Peyer's patch (tissue), 4 donors: ENCODE results near the gene TAAR5. TPM values are rescaled to one million over a fixed set of nuclear protein-coding genes. Genes with fewer than 3 reads are reported as not detected.
"Not testable (repeated sequence)": the region's sequence is repeated elsewhere in the genome, so short reads cannot be mapped to it uniquely, and the experiment has no call there.

Source experiments
- DNase-seq, 3 donors: peaks; one replicate each; pipeline ENCODE4 v3.0.0-alpha.2; 2017 to 2019
- H3K27ac ChIP-seq, 4 donors: fragments of 200-600 bp; sonication (generic); one replicate each; pipeline ENCODE4 v1.5.1; 2016 to 2019
- H3K27me3 ChIP-seq, 2 donors: fragments of 200-600 bp; sonication (generic); one replicate each; pipeline ENCODE4 v1.5.1; 2019
- H3K36me3 ChIP-seq, 3 donors: fragments of 200-600 bp; sonication (generic); one replicate each; pipeline ENCODE4 v1.5.1; 2016 to 2019
- H3K4me1 ChIP-seq, 4 donors: fragments of 200-600 bp; sonication (generic); one replicate each; pipeline ENCODE4 v1.5.1; 2016 to 2019
- H3K4me3 ChIP-seq, 4 donors: fragments of 200-600 bp; sonication (generic); 1 replicate in 3 of 4; 2 replicates in 1 of 4; pipeline ENCODE4 v1.5.1; 2016 to 2019; ENCODE audit warnings: mild to moderate bottlenecking in 1 of 4
- H3K9me3 ChIP-seq, 4 donors: fragments of 200-600 bp; sonication (generic); one replicate each; pipeline ENCODE4 v1.5.1; 2016 to 2019; ENCODE audit warnings: mild to moderate bottlenecking in 1 of 4
- POLR2A ChIP-seq, 2 donors: fragments of 450-650 bp; IDR thresholded peaks; one replicate each; pipeline ENCODE4 v1.5.1; 2017; ENCODE audit warnings: antibody characterized with exemption in 2 of 2, mild to moderate bottlenecking in 2 of 2, moderate library complexity in 2 of 2
- total RNA-seq, 4 donors: library from RNA; depleted of rRNA; stranded (reverse); fragments of >200 nt; gene quantifications; one replicate each; pipeline ENCODE4 v1.1.0, GENCODE V29; 2016
- TF ChIP-seq, protein P1 (sequence below), 6 experiments: fragments of 450-650 bp in 4 of 6; fragments of 200-600 bp in 2 of 6; sonication (generic) in 1 of 6; IDR thresholded peaks; one replicate each; pipeline ENCODE4 v1.5.1; 2017 to 2019; ENCODE audit warnings: antibody characterized with exemption in 6 of 6, mild to moderate bottlenecking in 3 of 6, moderate library complexity in 1 of 6

The TAAR5 gene, protein sequence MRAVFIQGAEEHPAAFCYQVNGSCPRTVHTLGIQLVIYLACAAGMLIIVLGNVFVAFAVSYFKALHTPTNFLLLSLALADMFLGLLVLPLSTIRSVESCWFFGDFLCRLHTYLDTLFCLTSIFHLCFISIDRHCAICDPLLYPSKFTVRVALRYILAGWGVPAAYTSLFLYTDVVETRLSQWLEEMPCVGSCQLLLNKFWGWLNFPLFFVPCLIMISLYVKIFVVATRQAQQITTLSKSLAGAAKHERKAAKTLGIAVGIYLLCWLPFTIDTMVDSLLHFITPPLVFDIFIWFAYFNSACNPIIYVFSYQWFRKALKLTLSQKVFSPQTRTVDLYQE
- not detected for total RNA-seq

DNA sequence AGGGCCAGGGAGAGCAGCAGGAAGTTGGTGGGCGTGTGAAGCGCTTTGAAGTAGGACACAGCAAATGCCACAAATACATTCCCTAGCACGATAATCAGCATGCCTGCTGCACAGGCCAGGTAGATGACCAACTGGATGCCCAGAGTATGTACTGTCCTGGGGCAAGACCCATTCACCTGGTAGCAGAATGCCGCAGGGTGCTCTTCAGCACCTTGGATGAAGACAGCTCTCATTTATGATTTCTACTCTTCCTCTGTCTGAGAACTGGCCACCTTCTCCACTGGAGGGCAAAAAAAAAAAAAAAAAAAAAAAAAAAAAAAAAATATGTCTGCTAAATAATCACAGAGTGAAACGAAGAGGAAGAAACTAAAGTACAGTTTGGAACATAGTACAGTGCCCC is at the start of gene TAAR5:
Gene TAAR5 (minus strand): TSS at position 288 of the 400 bp plus-strand sequence. CDS start 55 bp downstream, at position 233.
- Histone ChIP-seq H3K36me3 (no peaks in the 10 kb centered on the region), H3K27me3 (no peaks in the 10 kb centered on the region)

GRCh38 chr6:132637135-132637534 is 47.6 kb upstream of the TAAR5 start:
- not testable (repeated sequence) for DNase-seq, H3K4me3 ChIP-seq, H3K27ac ChIP-seq, H3K27me3 ChIP-seq, H3K36me3 ChIP-seq, H3K4me1 ChIP-seq, H3K9me3 ChIP-seq

More for the DNA sequence above, at the start of gene TAAR5:
- H3K9me3 ChIP-seq, result no peaks in the 10 kb centered on the region
- DNase-seq, result no peak
- H3K27ac ChIP-seq, result no peak within 1 kb of the TSS
- H3K4me1 ChIP-seq, result no peaks in the 10 kb centered on the region
- no peak for TF ChIP-seq POLR2A (IDR thresholded peaks at IDR 0.05)
- TF ChIP-seq, protein P1, sequence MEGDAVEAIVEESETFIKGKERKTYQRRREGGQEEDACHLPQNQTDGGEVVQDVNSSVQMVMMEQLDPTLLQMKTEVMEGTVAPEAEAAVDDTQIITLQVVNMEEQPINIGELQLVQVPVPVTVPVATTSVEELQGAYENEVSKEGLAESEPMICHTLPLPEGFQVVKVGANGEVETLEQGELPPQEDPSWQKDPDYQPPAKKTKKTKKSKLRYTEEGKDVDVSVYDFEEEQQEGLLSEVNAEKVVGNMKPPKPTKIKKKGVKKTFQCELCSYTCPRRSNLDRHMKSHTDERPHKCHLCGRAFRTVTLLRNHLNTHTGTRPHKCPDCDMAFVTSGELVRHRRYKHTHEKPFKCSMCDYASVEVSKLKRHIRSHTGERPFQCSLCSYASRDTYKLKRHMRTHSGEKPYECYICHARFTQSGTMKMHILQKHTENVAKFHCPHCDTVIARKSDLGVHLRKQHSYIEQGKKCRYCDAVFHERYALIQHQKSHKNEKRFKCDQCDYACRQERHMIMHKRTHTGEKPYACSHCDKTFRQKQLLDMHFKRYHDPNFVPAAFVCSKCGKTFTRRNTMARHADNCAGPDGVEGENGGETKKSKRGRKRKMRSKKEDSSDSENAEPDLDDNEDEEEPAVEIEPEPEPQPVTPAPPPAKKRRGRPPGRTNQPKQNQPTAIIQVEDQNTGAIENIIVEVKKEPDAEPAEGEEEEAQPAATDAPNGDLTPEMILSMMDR (IDR thresholded peaks at IDR 0.05), result no peak
- H3K4me3 ChIP-seq, result no peak within 1 kb of the TSS

- H3K4me3 ChIP-seq, H3K36me3 ChIP-seq, H3K27ac ChIP-seq, DNase-seq, H3K9me3 ChIP-seq, H3K4me1 ChIP-seq, H3K27me3 ChIP-seq: not testable (repeated sequence)
These were observed 46.4 kb upstream of the TAAR5 start for GRCh38 chr6:132635906-132636305.

DNA sequence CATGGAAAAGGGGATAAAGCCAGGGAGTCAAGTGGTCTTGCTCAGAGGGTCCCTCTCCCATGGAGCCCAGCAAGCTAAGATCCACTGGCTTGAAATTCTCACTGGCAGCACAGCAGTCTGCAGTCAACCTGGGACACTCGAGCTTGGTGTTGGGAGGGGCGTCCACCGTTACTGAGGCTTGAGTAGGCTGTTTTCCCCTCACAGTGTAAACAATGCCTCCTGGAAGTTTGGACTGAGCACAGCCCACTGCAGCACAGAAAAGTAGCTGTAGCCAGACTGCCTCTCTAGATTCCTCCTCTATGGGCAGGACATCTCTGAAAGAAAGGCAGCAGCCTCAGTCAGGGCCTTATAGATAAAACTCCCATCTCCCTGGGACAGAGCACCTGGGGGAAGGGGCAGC is 45.7 kb upstream of the TAAR5 start:
- H3K4me1 ChIP-seq, H3K27me3 ChIP-seq, H3K27ac ChIP-seq, H3K36me3 ChIP-seq, H3K4me3 ChIP-seq, H3K9me3 ChIP-seq, DNase-seq: not testable (repeated sequence)

- TF ChIP-seq, protein P1 (IDR thresholded peaks at IDR 0.05), result no peak
- TF ChIP-seq POLR2A (IDR thresholded peaks at IDR 0.05), result no peak
These were observed 45.3 kb upstream of the TAAR5 start for GRCh38 chr6:132634796-132635195.

GRCh38 chr6:132633362-132633761 is 43.8 kb upstream of the TAAR5 start:
- no peak for DNase-seq
- Histone ChIP-seq H3K27ac (no peak overlapping the region), H3K4me3 (no peak overlapping the region), H3K27me3 (no peaks in the 10 kb centered on the region), H3K36me3 (no peaks in the 10 kb centered on the region), H3K9me3 (no peaks in the 10 kb centered on the region), H3K4me1 (no peaks in the 10 kb centered on the region)
- TF ChIP-seq, protein P1 (IDR thresholded peaks at IDR 0.05), result no peak
- no peak for TF ChIP-seq POLR2A (IDR thresholded peaks at IDR 0.05)

More at GRCh38 chr6:132634796-132635195, 45.3 kb upstream of the TAAR5 start:
- Histone ChIP-seq H3K27me3 (no peaks in the 10 kb centered on the region), H3K27ac (no peak overlapping the region), H3K4me3 (no peak overlapping the region), H3K9me3 (no peaks in the 10 kb centered on the region), H3K4me1 (no peaks in the 10 kb centered on the region), H3K36me3 (no peaks in the 10 kb centered on the region)
- DNase-seq, result no peak

- Histone ChIP-seq H3K9me3 (no peaks in the 10 kb centered on the region), H3K4me1 (no peaks in the 10 kb centered on the region), H3K4me3 (no peak within 1 kb of the TSS), H3K27me3 (no peaks in the 10 kb centered on the region), H3K27ac (no peak within 1 kb of the TSS), H3K36me3 (no peaks in the 10 kb centered on the region)
- no peak for TF ChIP-seq POLR2A (IDR thresholded peaks at IDR 0.05)
- DNase-seq, result no peak
These were observed 34.6 kb upstream of the TAAR5 start, which contains the start of gene TAAR2 for GRCh38 chr6:132624175-132624574. TSS of gene TAAR2 (minus strand) at chr6:132624275. CDS start at chr6:132624275, 0 bp downstream.
